Measurements from ENCODE around the gene ZNF777. TPM values are rescaled to one million over a fixed set of nuclear protein-coding genes. Genes with fewer than 3 reads are reported as not detected.

ZNF777 gene
- total and polyA plus RNA-seq, 2 of the 4 experiments (the other 2 are of a cell fraction), result 3.2 to 6.5 TPM

GRCh38 chr7:149494738-149495368 is 34.0 kb upstream of the ZNF777 start:
- in situ Hi-C loops (cut with MboI; ENCODE audit: low sequenced_read_pairs), result no loop called here
- H3K9ac ChIP-seq (ENCODE audit: low read depth, low read length), result peak overlapping the region; percentile 39; the same call in 1 of the 2 replicates
- peak overlapping the region; percentile 91; the same call in 1 of the 2 replicates for H3K27ac ChIP-seq (ENCODE audit: insufficient read depth, low read length)
- TF ChIP-seq FOS (IDR thresholded peaks at IDR 0.05; ENCODE audit: low read depth, low read length) (no peak), BHLHE40 (IDR thresholded peaks at IDR 0.05; ENCODE audit: low read depth, low read length) (no peak), USF2 (IDR thresholded peaks at IDR 0.05; ENCODE audit: low read depth, low read length) (no peak), RAD21 (IDR thresholded peaks at IDR 0.05; ENCODE audit: low read length) (no peak), CEBPB (IDR thresholded peaks at IDR 0.05; ENCODE audit: low read depth, low read length) (peak; percentile 45), MXI1 (IDR thresholded peaks at IDR 0.05; ENCODE audit: borderline replicate concordance, low read depth, low read length) (no peak), RCOR1 (IDR thresholded peaks at IDR 0.05; ENCODE audit: insufficient replicate concordance, low read length) (no peak), CTCF (conservative IDR thresholded peaks at IDR 0.05; ENCODE audit: low read depth, low read length) (no peak), POLR2A (IDR thresholded peaks at IDR 0.05; ENCODE audit: low read depth, low read length) (no peak), MAZ (IDR thresholded peaks at IDR 0.05; ENCODE audit: borderline replicate concordance, low read depth, low read length) (no peak), ELK1 (IDR thresholded peaks at IDR 0.05; ENCODE audit: borderline replicate concordance, low read depth, low read length) (no peak), MAFK (IDR thresholded peaks at IDR 0.05; ENCODE audit: low read depth, low read length) (peak; percentile 55), NFE2L2 (IDR thresholded peaks at IDR 0.05; ENCODE audit: low read depth, low read length) (peak; percentile 92), RFX5 (IDR thresholded peaks at IDR 0.05; ENCODE audit: low read depth, low read length) (no peak)

More at GRCh38 chr7:149494738-149495368, 34.0 kb upstream of the ZNF777 start:
- intact Hi-C loops (cut with micrococcal nuclease) (no loop called here), dilution Hi-C loops (cut with HindIII; ENCODE audit: low sequenced_read_pairs, unreplicated experiment) (no loop called here)
- H2AFZ ChIP-seq (replicated peaks; ENCODE audit: low read length, poor library complexity), result no peak overlapping the region
- peak overlapping the region; percentile 75; the same call in 1 of the 2 replicates for H2AK5ac ChIP-seq (ENCODE audit: low read depth, low read length)
- peak overlapping the region; percentile 15; the same call in 1 of the 2 replicates for H2BK20ac ChIP-seq (ENCODE audit: low read depth, low read length)
- H3K4me1 ChIP-seq (ENCODE audit: control insufficient read depth, insufficient read depth, low read length), result peaks cover 11% of the 10 kb centered on the region
- peak overlapping the region; percentile 84; the same call in 1 of the 2 replicates for H4K5ac ChIP-seq (ENCODE audit: low read depth, low read length)
- WGBS, 2 experiments (ENCODE audit: extremely low coverage in 2 of 2, insufficient read length in 1 of 2), result 100% methylated on average over 1 of the region's 6 CpGs; no CpG with 5 or more reads in 1 of the 2 experiments
- no peak overlapping the region for H3K14ac ChIP-seq (replicated peaks; ENCODE audit: low read depth, low read length)
- H3K23ac ChIP-seq (ENCODE audit: low read depth, low read length), result peak overlapping the region; percentile 21; the same call in 1 of the 2 replicates
- no peak overlapping the region; the same call in 1 of the 2 replicates for H3K56ac ChIP-seq (ENCODE audit: extremely low read depth, insufficient read depth, low read length)
- POLR2A ChIA-PET (ENCODE audit: unreplicated experiment), result interaction anchor here (0.6 kb wide), 1 partner anchor 88 kb away, joined by 3 read pairs; no protein-coding TSS in a partner anchor
- peak overlapping the region; percentile 40 for H2BK5ac ChIP-seq (ENCODE audit: low read depth, low read length, poor library complexity, severe bottlenecking)
- CTCF ChIA-PET, result interaction anchor here (0.7 to 1.4 kb wide), 2 partner anchors 12 to 177 kb away, joined by 3 to 5 read pairs; no protein-coding TSS in a partner anchor
- peaks cover 9% of the 10 kb centered on the region for H3K9me1 ChIP-seq (ENCODE audit: insufficient read depth, low read length)
- H3K27me3 ChIP-seq (ENCODE audit: control insufficient read depth, insufficient read depth, low read length), result peaks cover 6% of the 10 kb centered on the region; the same call in 1 of the 2 replicates
- H3K9me3 ChIP-seq (ENCODE audit: control insufficient read depth, insufficient read depth, low read length), result no peaks in the 10 kb centered on the region
- H3K36me3 ChIP-seq (ENCODE audit: control insufficient read depth, insufficient read depth, low read length), result peaks cover 39% of the 10 kb centered on the region
- peak overlapping the region; percentile 31 for H2BK120ac ChIP-seq (ENCODE audit: low read depth, low read length)
- no peak overlapping the region for H2BK15ac ChIP-seq (ENCODE audit: low read depth, low read length)
- DNase-seq (peak; percentile 61), ATAC-seq (ENCODE audit: low read depth) (no peak)
- H3K79me1 ChIP-seq (ENCODE audit: low read depth in 1 of 2, low read length in 2 of 2), result peaks cover 23 to 26% of the 10 kb centered on the region in 2 experiments
- BruUV-seq (replicated peaks), result no TSS peak
- peak overlapping the region; percentile 52 for H3K4ac ChIP-seq (ENCODE audit: low read depth, low read length)
- peak overlapping the region; percentile 45; the same call in 1 of the 2 replicates for H4K91ac ChIP-seq (ENCODE audit: insufficient read depth, low read depth, low read length)
- peak overlapping the region; percentile 66 for H3K18ac ChIP-seq (ENCODE audit: low read depth, low read length)
- H3K4me3 ChIP-seq (ENCODE audit: insufficient read depth, low read depth, low read length), result no peak overlapping the region
- H4K8ac ChIP-seq (ENCODE audit: low read depth in 2 of 2, low read length in 2 of 2), result peak overlapping the region; percentile 63 to 73; a peak in 1 of 4 replicates
- H2AK9ac ChIP-seq (replicated peaks; ENCODE audit: low read depth, low read length, poor library complexity), result no peak overlapping the region
- peaks cover 16% of the 10 kb centered on the region for H4K20me1 ChIP-seq (ENCODE audit: insufficient read depth, low read length)
- peak overlapping the region; percentile 70; the same call in 1 of the 2 replicates for H3K4me2 ChIP-seq (ENCODE audit: low read depth, low read length)

Measured in IMR-90 (cell line).